PC-9 (cell line): ENCODE data around the gene CNRIP1.

Source experiments
- CTCF ChIP-seq: fragments of 200-600 bp; sonication (generic); conservative IDR thresholded peaks from 2 replicates; pipeline ENCODE4 v1.6.1; 2017; ENCODE audit warnings: mixed run types, antibody characterized with exemption, mild to moderate bottlenecking, moderate library complexity
- EZH2 ChIP-seq: fragments of 200-600 bp; sonication (generic); IDR thresholded peaks from 2 replicates; pipeline ENCODE4 v1.8.0; 2017; ENCODE audit warnings: antibody characterized with exemption, low read depth

DNA sequence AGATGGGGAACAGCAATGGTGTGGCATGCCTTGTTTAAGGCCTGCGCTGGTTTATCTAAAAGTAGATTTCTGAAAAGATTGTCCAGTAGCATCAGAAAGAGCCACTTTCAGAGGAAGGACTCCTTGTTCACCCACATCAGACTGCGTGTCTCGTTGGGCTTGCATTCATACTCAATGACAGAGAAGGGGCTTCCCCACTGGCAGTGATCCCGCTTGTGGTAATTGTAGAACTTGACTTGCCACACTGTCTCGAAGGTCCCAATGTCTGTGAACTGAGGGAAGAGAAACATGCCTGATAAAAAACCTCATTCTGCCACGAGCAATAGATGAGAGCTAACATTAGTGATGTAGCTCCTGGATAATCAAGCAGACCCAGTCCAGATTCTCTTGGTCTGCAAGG lies 26.0 kb downstream of the CNRIP1 start:
- TF ChIP-seq CTCF, result no peak
- TF ChIP-seq EZH2, result no peak
